Activated T-cell treated with anti-CD3 and anti-CD28 coated beads for 48 hours (primary cell): Measurements from ENCODE around the gene PHLDB3.
"Not testable (repeated sequence)": the region's sequence is repeated elsewhere in the genome, so short reads cannot be mapped to it uniquely, and the experiment has no call there.

Experiments
- DNase-seq: peaks from one replicate; pipeline ENCODE4 v3.0.0-alpha.2; 2020; ENCODE audit warnings: low read depth

Gene PHLDB3

GRCh38 chr19:43527860-43528622, 23.5 kb upstream of the PHLDB3 start:
- no peak for DNase-seq

- peak; percentile 79 for DNase-seq
Measured at GRCh38 chr19:43526884-43527859, 22.6 kb upstream of the PHLDB3 start, which contains the start of gene ETHE1. TSS of gene ETHE1 (minus strand) at chr19:43527201. CDS start at chr19:43527177, 24 bp downstream.

- DNase-seq = no peak
Measured at GRCh38 chr19:43525836-43526771, 21.6 kb upstream of the PHLDB3 start.

GRCh38 chr19:43524922-43525835, 20.6 kb upstream of the PHLDB3 start:
- no peak for DNase-seq

GRCh38 chr19:43523696-43524095, 19.1 kb upstream of the PHLDB3 start:
- DNase-seq = not testable (repeated sequence)

- DNase-seq = no peak
Measured at GRCh38 chr19:43522929-43523328, 18.4 kb upstream of the PHLDB3 start.

GRCh38 chr19:43519436-43520088, 15.0 kb upstream of the PHLDB3 start:
- peak; percentile 68 for DNase-seq

GRCh38 chr19:43518051-43518450, 13.5 kb upstream of the PHLDB3 start:
- DNase-seq = no peak

GRCh38 chr19:43512399-43512798, 7.9 kb upstream of the PHLDB3 start:
- not testable (repeated sequence) for DNase-seq

- no peak for DNase-seq
Measured at GRCh38 chr19:43511324-43511723, 6.8 kb upstream of the PHLDB3 start.

- DNase-seq = no peak
Measured at GRCh38 chr19:43510713-43511112, 6.2 kb upstream of the PHLDB3 start.

- no peak for DNase-seq
Measured at GRCh38 chr19:43507880-43508279, 3.3 kb upstream of the PHLDB3 start.

GRCh38 chr19:43506629-43507028, 2.1 kb upstream of the PHLDB3 start:
- no peak for DNase-seq

GRCh38 chr19:43505941-43506340, 1.4 kb upstream of the PHLDB3 start:
- no peak for DNase-seq

GRCh38 chr19:43505186-43505456, 575 bp upstream of the PHLDB3 start:
- DNase-seq = no peak

- peak; percentile 99 for DNase-seq
Measured at GRCh38 chr19:43503501-43504425, 783 bp downstream of the PHLDB3 start.

- no peak for DNase-seq
Measured at GRCh38 chr19:43502419-43502976, 2.0 kb downstream of the PHLDB3 start.

- DNase-seq = no peak
Measured at GRCh38 chr19:43501661-43502418, 2.7 kb downstream of the PHLDB3 start.
